ENCODE data around the gene PRR22.

PRR22 gene

GRCh38 chr19:5800361-5801270, 16.1 kb upstream of the PRR22 start:
- no peak for DNase-seq (ENCODE audit: low read depth)
- TF ChIP-seq MYC (IDR thresholded peaks at IDR 0.05; ENCODE audit: low read depth, low read length): no peak
- TF ChIP-seq CTCF (IDR thresholded peaks at IDR 0.05; ENCODE audit: low read depth, low read length): no peak
- TF ChIP-seq POLR2A (IDR thresholded peaks at IDR 0.05; ENCODE audit: extremely low read depth, insufficient read length): no peak
- no peak for TF ChIP-seq MAX (IDR thresholded peaks at IDR 0.05; ENCODE audit: low read depth, low read length)

GRCh38 chr19:5799247-5800241, 15.0 kb upstream of the PRR22 start:
- no peak for DNase-seq (ENCODE audit: low read depth)
- no peak for TF ChIP-seq MAX (IDR thresholded peaks at IDR 0.05; ENCODE audit: low read depth, low read length)
- no peak for TF ChIP-seq CTCF (IDR thresholded peaks at IDR 0.05; ENCODE audit: low read depth, low read length)
- TF ChIP-seq MYC (IDR thresholded peaks at IDR 0.05; ENCODE audit: low read depth, low read length): no peak
- no peak for TF ChIP-seq POLR2A (IDR thresholded peaks at IDR 0.05; ENCODE audit: extremely low read depth, insufficient read length)
- H3K4me3 ChIP-seq (ENCODE audit: low read depth, low read length): no peak overlapping the region

More at GRCh38 chr19:5800361-5801270, 16.1 kb upstream of the PRR22 start:
- H3K4me3 ChIP-seq (ENCODE audit: low read depth, low read length): no peak overlapping the region

- DNase-seq (ENCODE audit: low read depth): no peak
- H3K4me3 ChIP-seq (ENCODE audit: low read depth, low read length): no peak overlapping the region
- TF ChIP-seq CTCF (IDR thresholded peaks at IDR 0.05; ENCODE audit: low read depth, low read length) (no peak), POLR2A (IDR thresholded peaks at IDR 0.05; ENCODE audit: extremely low read depth, insufficient read length) (no peak), MAX (IDR thresholded peaks at IDR 0.05; ENCODE audit: low read depth, low read length) (no peak), MYC (IDR thresholded peaks at IDR 0.05; ENCODE audit: low read depth, low read length) (no peak)
These were observed 13.7 kb upstream of the PRR22 start for GRCh38 chr19:5798244-5798643.

- H3K4me3 ChIP-seq (ENCODE audit: low read depth, low read length): no peak overlapping the region
- TF ChIP-seq MYC (IDR thresholded peaks at IDR 0.05; ENCODE audit: low read depth, low read length) (no peak), POLR2A (IDR thresholded peaks at IDR 0.05; ENCODE audit: extremely low read depth, insufficient read length) (no peak), MAX (IDR thresholded peaks at IDR 0.05; ENCODE audit: low read depth, low read length) (no peak), CTCF (IDR thresholded peaks at IDR 0.05; ENCODE audit: low read depth, low read length) (no peak)
- DNase-seq (ENCODE audit: low read depth): no peak
These were observed 10.9 kb upstream of the PRR22 start for GRCh38 chr19:5795382-5795919.

GRCh38 chr19:5793188-5793587, 8.6 kb upstream of the PRR22 start:
- TF ChIP-seq MYC (IDR thresholded peaks at IDR 0.05; ENCODE audit: low read depth, low read length): no peak
- TF ChIP-seq CTCF (IDR thresholded peaks at IDR 0.05; ENCODE audit: low read depth, low read length): no peak
- TF ChIP-seq MAX (IDR thresholded peaks at IDR 0.05; ENCODE audit: low read depth, low read length): no peak
- no peak for TF ChIP-seq POLR2A (IDR thresholded peaks at IDR 0.05; ENCODE audit: extremely low read depth, insufficient read length)
- no peak overlapping the region for H3K4me3 ChIP-seq (ENCODE audit: low read depth, low read length)
- DNase-seq (ENCODE audit: low read depth): no peak
